Thyroid gland (tissue), 4 donors: ENCODE results near the gene DAB2IP. TPM values are rescaled to one million over a fixed set of nuclear protein-coding genes. Genes with fewer than 3 reads are reported as not detected.

ENCODE experiments used
- DNase-seq, 2 donors: peaks; one replicate each; pipeline ENCODE4 v3.0.0-alpha.2; 2019
- H3K27ac ChIP-seq, 3 donors: fragments of 200-600 bp; sonication (generic); 1 replicate in 2 of 3; 2 replicates in 1 of 3; pipeline ENCODE4 v1.5.1; 2016 to 2019; ENCODE audit warnings: mild to moderate bottlenecking in 1 of 3, moderate library complexity in 1 of 3
- H3K27me3 ChIP-seq: fragments of 200-600 bp; sonication (generic); one replicate; pipeline ENCODE4 v1.5.1; 2019
- H3K36me3 ChIP-seq, 2 donors: fragments of 200-600 bp; sonication (generic); one replicate each; pipeline ENCODE4 v1.5.1; 2016 to 2019
- H3K4me1 ChIP-seq, 2 donors: fragments of 200-600 bp; sonication (generic); one replicate each; pipeline ENCODE4 v1.5.1; 2017 to 2019
- H3K4me3 ChIP-seq, 3 donors: fragments of 200-600 bp; sonication (generic); replicated peaks in 1 of 3; 1 replicate in 2 of 3; 2 replicates in 1 of 3; pipeline ENCODE4 v1.5.1; 2016; ENCODE audit warnings: mild to moderate bottlenecking in 1 of 3
- H3K9me3 ChIP-seq: fragments of 200-600 bp; sonication (generic); one replicate; pipeline ENCODE4 v1.5.1; 2017
- CTCF ChIP-seq, 6 experiments: fragments of 200-600 bp in 3 of 6; fragments of 450-650 bp in 3 of 6; sonication (generic) in 3 of 6; IDR thresholded peaks; one replicate each; pipeline ENCODE4 v1.5.1; 2016 to 2019; ENCODE audit warnings: antibody characterized with exemption in 6 of 6, mild to moderate bottlenecking in 2 of 6, inconsistent platforms in 1 of 6, moderate library complexity in 1 of 6
- POLR2A ChIP-seq, 2 donors: fragments of 450-650 bp; IDR thresholded peaks; one replicate each; pipeline ENCODE4 v1.6.1; 2017; ENCODE audit warnings: antibody characterized with exemption in 2 of 2, mild to moderate bottlenecking in 2 of 2, moderate library complexity in 1 of 2
- whole genome bisulfite sequencing, 2 donors: methylation state at CpG; one replicate each; pipeline ENCODE4 v1.1.5; 2017; 5-methylcytosine and 5-hydroxymethylcytosine counted together
- intact Hi-C: fragments of 100-400 bp; cut with DNase I; formaldehyde crosslinking; loops from one replicate; pipeline ENCODE4 v1.15.1; 2023
- total RNA-seq, 4 donors: library from RNA; depleted of rRNA; stranded (reverse); fragments of >200 nt; gene quantifications; one replicate each; pipeline ENCODE4 v1.2.3, GENCODE V29; 2016

The DAB2IP gene
- total RNA-seq, 4 donors from 2014 or later: 26.0 to 48.5 (median 38.2) TPM

- Histone ChIP-seq H3K27ac (peak overlapping the region; percentile 91 to 96 (median 93)), H3K27me3 (no peaks in the 10 kb centered on the region), H3K9me3 (no peaks in the 10 kb centered on the region), H3K4me3 (no peak overlapping the region), H3K36me3 (no peaks in the 10 kb centered on the region), H3K4me1 (peaks cover 55 to 83% of the 10 kb centered on the region in 2 donors)
- intact Hi-C loops: loop anchor here (5.0 kb wide), 1 partner anchor 252 kb away; no protein-coding TSS in a partner anchor
- no peak for TF ChIP-seq CTCF (IDR thresholded peaks at IDR 0.05)
- TF ChIP-seq POLR2A (IDR thresholded peaks at IDR 0.05): no peak
- DNase-seq: no peak
- 80 to 88% methylated on average over 4 of the region's 4 CpGs for WGBS, 2 donors
Measured at GRCh38 chr9:121745396-121745695, 93.9 kb downstream of the DAB2IP start.

- Histone ChIP-seq H3K4me3 (no peak overlapping the region), H3K4me1 (peaks cover 50 to 73% of the 10 kb centered on the region in 2 donors), H3K36me3 (no peaks in the 10 kb centered on the region), H3K27me3 (no peaks in the 10 kb centered on the region), H3K27ac (peak overlapping the region in 1 of 3 donors; percentile 32), H3K9me3 (no peaks in the 10 kb centered on the region)
- 91 to 95% methylated on average over 5 of the region's 5 CpGs for WGBS, 2 donors
- TF ChIP-seq POLR2A (IDR thresholded peaks at IDR 0.05): no peak
- TF ChIP-seq CTCF (IDR thresholded peaks at IDR 0.05): no peak
- intact Hi-C loops: loop anchor here (5.0 kb wide), 1 partner anchor 251 kb away; no protein-coding TSS in a partner anchor
- DNase-seq: no peak
Measured at GRCh38 chr9:121746411-121746810, 95.0 kb downstream of the DAB2IP start.

GRCh38 chr9:121746866-121747265, 95.4 kb downstream of the DAB2IP start:
- H3K4me3 ChIP-seq: no peak overlapping the region
- no peaks in the 10 kb centered on the region for H3K27me3 ChIP-seq
- H3K27ac ChIP-seq: no peak overlapping the region
- WGBS, 2 donors: 44 to 56% methylated on average over 1 of the region's 1 CpG
- intact Hi-C loops: loop anchor here (5.0 kb wide), 1 partner anchor 250 kb away; no protein-coding TSS in a partner anchor
- H3K9me3 ChIP-seq: no peaks in the 10 kb centered on the region
- H3K4me1 ChIP-seq: peaks cover 45 to 72% of the 10 kb centered on the region in 2 donors
- H3K36me3 ChIP-seq: no peaks in the 10 kb centered on the region
- DNase-seq: no peak
- TF ChIP-seq POLR2A (IDR thresholded peaks at IDR 0.05) (no peak), CTCF (IDR thresholded peaks at IDR 0.05) (no peak)

- no peak for TF ChIP-seq CTCF (IDR thresholded peaks at IDR 0.05)
- TF ChIP-seq POLR2A (IDR thresholded peaks at IDR 0.05): no peak
- H3K9me3 ChIP-seq: no peaks in the 10 kb centered on the region
- no peaks in the 10 kb centered on the region for H3K36me3 ChIP-seq
- H3K4me1 ChIP-seq: peaks cover 33 to 72% of the 10 kb centered on the region in 2 donors
- peak overlapping the region in 2 of 3 donors; percentile 12 to 59 for H3K27ac ChIP-seq
- WGBS, 2 donors: 59 to 74% methylated on average over 6 of the region's 6 CpGs
- no peaks in the 10 kb centered on the region for H3K27me3 ChIP-seq
- no peak for DNase-seq
- intact Hi-C loops: loop anchor here (5.0 kb wide), 1 partner anchor 249 kb away; no protein-coding TSS in a partner anchor
- no peak overlapping the region for H3K4me3 ChIP-seq
Measured at GRCh38 chr9:121748074-121748473, 96.6 kb downstream of the DAB2IP start.

- Histone ChIP-seq H3K36me3 (no peaks in the 10 kb centered on the region), H3K27me3 (no peaks in the 10 kb centered on the region), H3K4me3 (no peak overlapping the region), H3K4me1 (peaks cover 34 to 75% of the 10 kb centered on the region in 2 donors), H3K9me3 (no peaks in the 10 kb centered on the region), H3K27ac (peak overlapping the region in 2 of 3 donors; percentile 18 to 59)
- DNase-seq: no peak
- intact Hi-C loops: loop anchor here (5.0 kb wide), 1 partner anchor 248 kb away; no protein-coding TSS in a partner anchor
- no peak for TF ChIP-seq CTCF (IDR thresholded peaks at IDR 0.05)
- TF ChIP-seq POLR2A (IDR thresholded peaks at IDR 0.05): no peak
- 71 to 72% methylated on average over 6 to 7 of the region's 11 CpGs for WGBS, 2 donors
Measured at GRCh38 chr9:121748727-121749423, 97.4 kb downstream of the DAB2IP start.
